T-helper 17 cell (primary cell): Measurements from ENCODE around the gene PTGDS. TPM values are rescaled to one million over a fixed set of nuclear protein-coding genes. Genes with fewer than 3 reads are reported as not detected.
"Not testable (repeated sequence)": the region's sequence is repeated elsewhere in the genome, so short reads cannot be mapped to it uniquely, and the experiment has no call there.

ENCODE experiments used
- ATAC-seq: fragments of 150-1000 bp; cut with Tn5 transposase; 2 replicates; pipeline ENCODE4 v1.10.0; 2021; ENCODE audit warnings: mild to moderate bottlenecking, moderate library complexity
- DNase-seq, 3 donors: peaks; one replicate each; pipeline versions ENCODE4 v3.0.0 to v3.0.0-alpha.2; 2020 to 2021
- H3K9me3 ChIP-seq: one replicate; pipeline ENCODE4 v1.7.0; 2013; ENCODE audit warnings: low read length, mild to moderate bottlenecking; ENCODE audit not compliant: control insufficient read depth, poor library complexity, severe bottlenecking
- H3K27ac Mint-ChIP-seq: one replicate; pipeline ENCODE4 v1.8.0; 2022; ENCODE audit warnings: mild to moderate bottlenecking, moderate library complexity, mixed read lengths
- H3K27me3 Mint-ChIP-seq: one replicate; pipeline ENCODE4 v1.8.0; 2022; ENCODE audit warnings: mixed read lengths
- H3K36me3 Mint-ChIP-seq: one replicate; pipeline ENCODE4 v1.8.0; 2022; ENCODE audit warnings: low read depth, mixed read lengths
- H3K4me1 Mint-ChIP-seq: one replicate; pipeline ENCODE4 v1.8.0; 2022; ENCODE audit warnings: mild to moderate bottlenecking, mixed read lengths
- H3K4me3 Mint-ChIP-seq: one replicate; pipeline ENCODE4 v1.8.0; 2022; ENCODE audit warnings: mild to moderate bottlenecking, moderate library complexity, mixed read lengths
- total RNA-seq, 4 donors: library from RNA in 2 of 4; stranded (reverse) in 2 of 4; gene quantifications; one replicate each; pipeline ENCODE4 v1.2.3 and lab custom pipeline; 2022 to 2026

The PTGDS gene
- total RNA-seq, 2 donors from 2014 or later = 21.4 to 166 TPM

DNA sequence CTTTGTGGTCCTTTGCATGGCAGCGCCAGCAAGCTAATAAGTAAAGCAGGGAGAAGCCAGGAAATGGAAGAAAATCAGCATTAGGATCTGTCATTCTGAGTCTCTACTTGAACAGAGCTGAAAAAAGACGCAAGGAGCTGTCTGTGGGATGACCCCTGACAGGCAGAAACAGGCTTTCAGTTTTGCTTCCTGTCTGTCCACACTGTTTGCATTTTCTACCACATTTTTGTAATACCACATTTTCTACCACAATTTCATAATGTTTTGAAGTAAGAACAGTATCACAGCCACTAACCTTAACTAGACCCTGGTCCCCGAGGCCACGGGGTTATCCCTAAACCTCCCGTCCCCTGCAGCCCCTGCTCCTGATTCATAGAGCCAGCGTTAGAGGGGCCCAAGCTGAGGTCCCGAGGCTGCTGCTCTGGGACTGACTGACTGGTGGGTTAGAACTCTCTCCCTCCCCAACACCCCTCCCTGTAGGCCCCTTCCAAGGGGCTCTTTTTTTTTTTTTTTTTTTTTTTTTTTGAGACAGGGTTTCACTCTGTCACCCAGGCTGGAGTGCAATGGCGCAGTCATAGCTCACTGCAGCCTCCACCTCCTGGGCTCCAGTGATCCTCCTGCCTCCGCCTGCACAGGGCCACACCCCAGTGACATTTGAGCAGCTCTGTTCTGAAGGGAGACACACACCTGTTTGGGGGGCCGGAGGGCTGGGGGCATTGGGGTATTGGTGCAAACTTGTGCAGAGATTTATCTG, 23.1 kb downstream of the PTGDS start:
- Mint-ChIP-seq H3K4me1 (peaks cover 25% of the 10 kb centered on the region), H3K27me3 (no peaks in the 10 kb centered on the region), H3K36me3 (no peaks in the 10 kb centered on the region), H3K27ac (peak overlapping the region; percentile 61), H3K4me3 (peak overlapping the region; percentile 69)
- no peaks in the 10 kb centered on the region for H3K9me3 ChIP-seq
- ATAC-seq = peak; percentile 54
- no peak for DNase-seq

DNA sequence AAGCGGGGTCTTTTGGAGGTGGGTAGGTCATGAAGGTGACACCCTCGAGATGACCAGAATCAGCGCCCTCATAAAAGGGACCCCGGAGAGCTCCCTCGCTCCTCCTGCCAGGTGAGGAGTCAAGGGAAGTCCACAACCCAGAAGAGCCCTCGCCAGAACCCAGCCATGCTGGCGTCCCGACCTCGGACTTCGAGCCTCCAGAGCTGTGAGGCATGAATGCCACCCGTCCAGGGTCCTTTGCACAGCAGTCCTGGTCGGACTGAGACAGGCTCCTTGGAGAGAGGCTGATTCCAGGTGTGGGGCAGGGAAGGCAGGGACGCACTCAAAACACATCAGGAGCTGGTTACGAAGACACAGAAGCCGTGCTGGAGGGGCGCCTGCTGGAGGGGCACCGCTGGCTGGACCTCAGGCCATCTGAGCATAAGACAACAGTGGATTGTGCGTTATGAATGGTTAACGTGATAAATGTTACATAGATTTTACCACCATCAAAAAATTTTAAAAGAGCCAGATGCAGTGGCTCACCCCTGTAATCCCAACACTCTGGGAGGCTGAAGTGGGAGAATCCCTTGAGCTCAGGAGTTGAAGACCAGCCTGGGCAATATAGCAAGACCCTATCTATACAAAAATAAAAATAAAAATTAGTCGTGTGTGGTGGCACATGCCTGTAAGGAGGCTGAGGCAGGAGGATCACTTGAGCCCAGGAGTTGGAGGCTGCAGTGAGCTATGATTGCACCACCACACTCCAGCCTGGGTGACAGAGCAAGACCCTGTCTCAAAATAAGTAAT, 24.7 kb downstream of the PTGDS start:
- Mint-ChIP-seq H3K4me1 (peaks cover 20% of the 10 kb centered on the region), H3K36me3 (no peaks in the 10 kb centered on the region), H3K27ac (no peak overlapping the region), H3K27me3 (no peaks in the 10 kb centered on the region), H3K4me3 (no peak overlapping the region)
- ATAC-seq (no peak), DNase-seq (no peak)
- no peaks in the 10 kb centered on the region for H3K9me3 ChIP-seq

DNA sequence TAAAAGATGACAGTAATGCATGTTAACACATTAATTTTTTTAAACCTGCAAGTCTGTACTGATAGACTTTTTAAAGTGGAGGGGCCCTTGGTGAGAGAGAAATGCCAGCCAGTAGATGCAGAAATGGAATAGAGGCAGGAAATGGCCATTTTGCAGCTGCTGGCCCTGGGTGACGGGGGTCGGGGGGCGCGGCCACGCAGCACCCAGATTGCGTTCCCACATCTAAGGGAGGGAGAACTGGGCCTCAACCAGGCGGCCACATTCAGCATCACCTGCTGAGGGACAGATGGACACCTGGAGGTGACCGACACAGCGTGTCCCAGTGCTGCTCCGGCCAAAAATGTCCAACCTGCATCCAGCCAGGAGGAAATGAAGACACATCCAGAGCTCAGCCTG, 25.3 kb downstream of the PTGDS start:
- no peak for ATAC-seq
- Mint-ChIP-seq H3K27me3 (no peaks in the 10 kb centered on the region), H3K4me1 (peaks cover 18% of the 10 kb centered on the region), H3K27ac (no peak overlapping the region), H3K36me3 (no peaks in the 10 kb centered on the region), H3K4me3 (no peak overlapping the region)
- DNase-seq = no peak
- H3K9me3 ChIP-seq = no peaks in the 10 kb centered on the region

DNA sequence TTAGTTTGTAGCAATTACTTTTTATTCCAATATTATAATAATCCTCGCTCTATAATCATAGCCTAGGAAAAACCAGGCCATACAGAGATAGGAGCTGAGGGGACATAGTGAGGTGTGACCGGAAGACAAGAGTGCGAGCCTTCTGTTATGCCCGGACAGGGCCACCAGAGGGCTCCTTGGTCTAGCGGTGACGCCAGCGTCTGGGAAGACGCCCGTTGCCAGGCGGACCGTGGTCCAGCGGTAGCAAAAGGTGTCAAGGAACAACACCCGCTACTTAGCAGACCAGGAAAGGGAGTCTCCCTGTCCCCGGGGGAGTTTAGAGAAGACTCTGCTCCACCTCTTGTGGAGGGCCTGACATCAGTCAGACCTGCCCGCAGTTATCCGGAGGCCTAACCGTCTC, 27.0 kb downstream of the PTGDS start:
- ATAC-seq, H3K9me3 ChIP-seq, H3K4me3 Mint-ChIP-seq, H3K4me1 Mint-ChIP-seq, H3K27me3 Mint-ChIP-seq, DNase-seq, H3K36me3 Mint-ChIP-seq, H3K27ac Mint-ChIP-seq: not testable (repeated sequence)

DNA sequence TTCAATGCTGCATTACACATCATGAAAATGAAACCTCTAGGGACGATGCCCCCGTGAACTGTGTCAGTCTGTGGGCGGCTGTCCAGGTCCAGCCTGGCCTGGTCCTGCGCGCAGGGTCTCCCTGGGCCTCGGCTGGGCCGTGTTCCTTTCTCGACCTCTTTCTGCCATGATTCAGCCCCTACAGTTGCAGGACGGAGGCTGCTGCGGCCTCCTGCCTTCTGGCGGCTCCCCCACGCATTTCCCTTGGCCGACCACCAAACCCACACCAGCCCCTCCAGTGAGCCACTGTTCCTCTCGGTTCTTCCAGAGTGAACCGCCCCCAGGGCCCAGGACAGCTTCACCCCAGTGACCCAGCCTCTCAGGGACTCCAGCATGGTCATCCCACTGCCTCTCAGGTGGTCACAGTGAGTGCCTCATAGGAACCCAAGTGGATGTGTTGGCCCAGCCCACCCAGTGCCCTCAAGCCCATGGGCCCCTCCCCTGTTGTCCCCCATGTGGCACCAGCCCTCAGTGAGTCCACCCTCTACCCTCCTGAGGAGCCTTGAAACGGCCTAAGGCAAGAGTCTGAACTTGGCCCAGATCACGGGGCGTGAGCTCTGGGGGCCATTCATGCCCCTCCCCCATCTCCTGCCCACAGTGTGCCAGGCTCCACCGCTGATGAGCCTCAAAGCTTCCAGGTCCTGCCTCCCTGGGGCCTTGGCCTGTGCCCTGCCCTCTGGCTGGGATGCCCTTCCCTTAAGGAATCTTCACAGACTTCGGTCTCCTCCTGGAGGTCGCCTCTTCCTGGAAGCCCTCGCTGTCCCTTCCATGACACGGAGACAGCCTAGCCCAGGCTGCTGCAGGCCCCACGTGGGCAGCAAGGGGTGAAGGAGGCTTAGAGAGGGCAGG, 29.1 kb downstream of the PTGDS start:
- no peak for ATAC-seq
- no peaks in the 10 kb centered on the region for H3K27me3 Mint-ChIP-seq
- H3K4me1 Mint-ChIP-seq = peaks cover 4% of the 10 kb centered on the region

DNA sequence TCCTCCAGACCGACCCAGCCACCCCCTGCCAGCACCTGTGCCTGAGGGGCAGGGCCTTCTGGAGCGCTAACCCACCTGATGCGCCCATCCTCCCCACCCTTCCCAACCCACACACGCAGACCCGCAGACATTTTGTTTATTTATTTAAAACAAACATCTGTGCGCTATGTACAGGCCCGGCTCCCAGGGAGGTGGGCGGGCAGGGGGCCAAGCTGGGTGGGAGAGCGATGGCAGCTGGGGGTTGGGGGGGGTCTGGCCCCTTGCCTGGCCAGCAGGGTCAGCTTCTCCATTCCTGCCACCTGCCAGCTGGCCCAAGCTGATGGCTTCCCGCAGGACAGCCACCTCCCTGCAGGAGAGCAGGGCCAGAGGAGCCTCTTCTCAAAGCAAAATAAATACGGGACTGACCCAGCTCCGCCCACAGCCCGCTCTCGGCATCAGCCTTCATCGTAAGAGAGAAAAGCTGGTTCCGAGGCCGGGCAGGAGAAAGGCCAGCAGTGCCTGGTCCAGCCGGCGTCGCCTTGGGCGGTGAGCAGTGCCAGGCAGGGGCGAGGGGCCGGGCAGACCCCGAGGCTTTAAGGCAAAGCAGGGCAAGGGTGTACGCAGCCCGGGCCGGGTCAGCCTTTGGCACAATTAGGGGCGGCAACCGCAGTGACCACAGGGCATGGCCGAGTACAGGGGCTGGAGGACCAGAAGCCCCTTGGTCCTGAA, 30.0 kb downstream of the PTGDS start:
- Mint-ChIP-seq H3K27ac (no peak overlapping the region), H3K4me1 (peaks cover 4% of the 10 kb centered on the region), H3K4me3 (no peak overlapping the region), H3K27me3 (no peaks in the 10 kb centered on the region), H3K36me3 (peaks cover 3% of the 10 kb centered on the region)
- DNase-seq (no peak), ATAC-seq (no peak)
- H3K9me3 ChIP-seq = no peaks in the 10 kb centered on the region

More for the DNA sequence above, 29.1 kb downstream of the PTGDS start:
- no peak for DNase-seq
- Mint-ChIP-seq H3K4me3 (no peak overlapping the region), H3K27ac (no peak overlapping the region), H3K36me3 (peaks cover 1% of the 10 kb centered on the region)
- H3K9me3 ChIP-seq = no peaks in the 10 kb centered on the region

DNA sequence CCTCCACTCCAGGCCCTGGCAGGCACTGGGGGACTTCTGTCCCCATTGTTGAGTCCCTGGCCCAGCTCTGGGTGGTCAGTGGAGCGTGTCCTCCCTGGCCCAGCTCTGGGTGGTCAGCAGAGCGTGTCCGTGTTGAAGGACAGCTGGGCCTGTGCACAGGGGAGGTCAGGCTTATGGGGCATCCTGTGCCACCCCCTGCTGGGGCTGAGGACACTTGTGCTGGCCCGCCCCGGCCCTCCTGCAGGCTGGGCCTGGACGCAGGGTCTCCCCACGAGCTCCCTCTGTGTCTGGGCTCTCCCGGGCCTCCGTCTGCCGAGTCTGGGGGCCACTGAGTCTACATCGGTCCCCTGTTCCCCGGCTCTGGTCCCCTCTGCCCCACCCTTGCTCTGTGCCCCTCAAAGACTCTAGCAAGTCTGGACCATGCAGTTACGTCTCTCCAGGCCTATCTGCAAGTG, 30.5 kb downstream of the PTGDS start:
- DNase-seq = no peak
- H3K4me3 Mint-ChIP-seq = no peak overlapping the region
- H3K27me3 Mint-ChIP-seq = no peaks in the 10 kb centered on the region
- H3K36me3 Mint-ChIP-seq = peaks cover 3% of the 10 kb centered on the region
- no peak overlapping the region for H3K27ac Mint-ChIP-seq
- H3K4me1 Mint-ChIP-seq = peaks cover 4% of the 10 kb centered on the region
- no peak for ATAC-seq
- H3K9me3 ChIP-seq = no peaks in the 10 kb centered on the region

DNA sequence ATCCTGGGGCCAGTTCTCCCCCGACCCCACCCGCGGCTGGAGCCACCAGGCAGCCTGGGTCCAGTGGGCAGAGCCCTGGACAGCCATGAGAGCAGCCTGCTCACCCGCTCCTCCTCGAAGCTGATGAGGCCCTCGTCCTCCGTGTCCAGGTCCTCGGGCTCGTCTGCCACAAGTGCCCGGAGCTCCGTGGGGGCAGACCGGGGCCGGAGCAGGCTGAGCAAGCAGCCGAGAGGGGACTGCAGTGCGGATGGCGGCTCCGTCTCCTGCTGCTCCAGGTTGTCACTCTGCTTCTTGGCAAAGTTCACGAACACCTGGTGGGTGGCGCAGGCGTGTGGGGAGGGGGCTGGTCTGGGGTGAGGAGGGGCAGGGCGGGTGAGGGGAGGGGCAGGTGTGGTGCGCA, 31.0 kb downstream of the PTGDS start:
- Mint-ChIP-seq H3K27me3 (no peaks in the 10 kb centered on the region), H3K4me1 (peaks cover 4% of the 10 kb centered on the region), H3K36me3 (peaks cover 3% of the 10 kb centered on the region), H3K27ac (no peak overlapping the region), H3K4me3 (no peak overlapping the region)
- DNase-seq = no peak
- no peaks in the 10 kb centered on the region for H3K9me3 ChIP-seq
- ATAC-seq = no peak

DNA sequence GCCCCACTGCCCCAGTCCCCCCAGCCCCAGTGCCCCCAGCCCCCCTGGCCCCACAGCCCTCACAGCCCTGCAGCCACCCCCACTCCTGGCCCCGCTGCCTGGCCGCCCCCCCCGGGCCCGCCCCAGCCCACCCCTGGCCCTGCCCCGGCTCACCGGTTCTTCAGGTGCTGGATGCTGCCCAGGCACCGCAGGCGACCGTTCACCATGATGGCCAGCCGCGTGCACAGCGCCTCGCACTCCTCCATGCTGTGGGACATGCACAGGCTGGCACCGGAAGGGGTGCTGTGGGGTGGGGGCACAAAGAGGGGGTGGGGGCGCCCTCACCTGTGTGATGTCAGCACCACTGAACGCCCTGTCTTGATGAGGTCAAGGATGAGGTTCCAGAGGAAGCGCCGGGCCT, 31.9 kb downstream of the PTGDS start:
- peaks cover 4% of the 10 kb centered on the region for H3K4me1 Mint-ChIP-seq

DNA sequence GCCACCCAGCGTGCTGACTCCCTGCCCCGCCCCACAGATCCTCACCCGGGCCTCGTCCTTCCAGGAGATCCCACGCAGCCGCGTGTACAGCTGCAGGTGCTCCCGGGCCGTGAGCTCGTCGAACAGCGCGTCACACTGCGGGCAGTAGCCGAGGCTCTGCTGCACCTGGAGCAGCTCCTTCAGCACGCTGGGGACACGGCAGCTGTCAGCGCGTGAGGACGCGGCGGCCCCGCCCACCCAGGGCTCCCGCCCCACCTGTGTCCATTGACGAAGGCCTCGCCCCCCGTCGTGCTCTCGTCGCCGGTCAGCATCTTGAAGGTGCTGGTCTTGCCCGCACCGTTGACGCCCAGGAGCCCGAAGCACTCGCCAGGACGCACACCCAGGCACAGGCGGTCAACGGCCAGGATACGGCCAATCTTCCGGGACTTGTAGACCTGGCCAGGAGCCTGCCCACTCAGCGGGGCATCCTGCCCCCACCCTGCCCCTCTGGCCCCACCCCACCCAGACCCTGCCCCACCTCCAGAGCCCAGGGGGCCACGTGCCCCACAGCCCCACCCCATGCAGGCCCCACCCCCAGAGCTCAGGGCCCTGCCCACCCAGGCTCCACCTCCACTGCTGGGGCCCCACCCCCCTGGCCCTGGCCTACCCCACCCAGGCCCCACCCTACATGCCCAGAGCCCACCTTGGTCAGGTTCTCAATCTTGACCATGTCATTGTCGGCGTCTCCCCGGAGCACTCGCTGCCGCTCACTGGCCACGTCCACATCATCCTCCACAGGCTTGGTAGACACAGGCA, 32.8 kb downstream of the PTGDS start:
- H3K27me3 Mint-ChIP-seq = no peaks in the 10 kb centered on the region
- H3K9me3 ChIP-seq = no peaks in the 10 kb centered on the region
- H3K4me1 Mint-ChIP-seq = no peaks in the 10 kb centered on the region
- DNase-seq (no peak), ATAC-seq (no peak)
- H3K27ac Mint-ChIP-seq = no peak overlapping the region
- peaks cover 3% of the 10 kb centered on the region for H3K36me3 Mint-ChIP-seq
- H3K4me3 Mint-ChIP-seq = no peak overlapping the region

More for the DNA sequence above, 31.9 kb downstream of the PTGDS start:
- Mint-ChIP-seq H3K4me3 (no peak overlapping the region), H3K27me3 (no peaks in the 10 kb centered on the region), H3K36me3 (peaks cover 3% of the 10 kb centered on the region), H3K27ac (no peak overlapping the region)
- DNase-seq (no peak), ATAC-seq (no peak)
- H3K9me3 ChIP-seq = no peaks in the 10 kb centered on the region

DNA sequence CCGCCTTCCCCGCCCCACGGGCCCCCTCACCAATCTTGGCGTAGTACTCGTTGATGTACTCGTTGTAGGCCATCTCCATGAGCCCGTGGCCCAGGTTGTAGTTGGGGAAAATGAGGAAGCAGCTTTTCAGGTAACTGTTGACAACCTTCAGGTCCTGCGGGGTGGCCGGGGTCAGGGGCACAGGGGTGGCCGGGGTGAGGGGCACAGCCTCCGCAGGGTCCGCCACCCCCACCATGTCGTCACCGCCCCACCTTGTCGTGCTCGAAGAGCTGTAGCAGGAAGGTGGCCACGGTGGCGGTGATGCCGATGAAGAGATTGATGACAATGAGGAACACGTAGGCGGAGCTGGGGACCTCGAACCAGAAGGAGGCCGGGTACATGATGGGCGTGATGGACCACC, 33.9 kb downstream of the PTGDS start:
- H3K36me3 Mint-ChIP-seq = peaks cover 3% of the 10 kb centered on the region
- H3K9me3 ChIP-seq = no peaks in the 10 kb centered on the region
- no peak overlapping the region for H3K4me3 Mint-ChIP-seq
- H3K27ac Mint-ChIP-seq = no peak overlapping the region
- no peaks in the 10 kb centered on the region for H3K4me1 Mint-ChIP-seq
- ATAC-seq (no peak), DNase-seq (no peak)
- no peaks in the 10 kb centered on the region for H3K27me3 Mint-ChIP-seq
